ENCODE results near the gene SLK.

The SLK gene

DNA sequence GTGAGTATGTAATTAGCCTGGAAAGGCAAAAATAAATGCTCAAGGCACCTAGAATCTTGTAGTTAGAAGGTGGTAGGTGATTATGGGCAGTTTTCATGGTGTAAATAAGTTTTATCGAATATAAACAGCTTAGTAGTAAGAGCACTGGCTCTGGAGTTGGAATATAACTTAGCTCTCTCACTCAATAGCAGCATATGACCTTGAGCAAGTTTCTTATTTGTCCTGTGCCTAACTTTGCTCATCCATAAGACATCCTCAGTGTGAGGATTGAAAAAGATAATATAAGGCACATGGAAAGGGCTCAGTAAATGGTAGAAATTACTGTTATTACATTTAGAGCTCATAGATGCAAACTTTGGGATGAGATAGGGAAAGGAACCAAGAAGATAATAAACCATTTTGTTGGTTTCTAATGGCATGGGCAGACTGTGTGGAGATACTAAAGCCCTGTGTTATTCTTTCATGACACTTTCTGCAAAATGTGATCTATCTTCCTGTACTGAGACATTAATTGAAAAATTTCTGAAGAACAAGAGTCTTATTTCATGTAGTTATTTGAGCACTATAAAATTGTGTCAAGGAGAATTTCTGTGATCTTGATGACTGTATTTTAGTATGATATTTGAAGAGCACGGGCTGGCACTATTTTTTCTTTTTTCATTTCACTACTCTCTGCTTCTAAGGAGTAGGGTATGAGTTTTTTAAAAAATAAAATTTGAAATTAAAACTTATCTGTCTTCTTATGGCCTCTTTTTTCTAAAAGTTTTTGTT, 3.1 kb downstream of the SLK start:
- TF ChIP-seq, protein P1, sequence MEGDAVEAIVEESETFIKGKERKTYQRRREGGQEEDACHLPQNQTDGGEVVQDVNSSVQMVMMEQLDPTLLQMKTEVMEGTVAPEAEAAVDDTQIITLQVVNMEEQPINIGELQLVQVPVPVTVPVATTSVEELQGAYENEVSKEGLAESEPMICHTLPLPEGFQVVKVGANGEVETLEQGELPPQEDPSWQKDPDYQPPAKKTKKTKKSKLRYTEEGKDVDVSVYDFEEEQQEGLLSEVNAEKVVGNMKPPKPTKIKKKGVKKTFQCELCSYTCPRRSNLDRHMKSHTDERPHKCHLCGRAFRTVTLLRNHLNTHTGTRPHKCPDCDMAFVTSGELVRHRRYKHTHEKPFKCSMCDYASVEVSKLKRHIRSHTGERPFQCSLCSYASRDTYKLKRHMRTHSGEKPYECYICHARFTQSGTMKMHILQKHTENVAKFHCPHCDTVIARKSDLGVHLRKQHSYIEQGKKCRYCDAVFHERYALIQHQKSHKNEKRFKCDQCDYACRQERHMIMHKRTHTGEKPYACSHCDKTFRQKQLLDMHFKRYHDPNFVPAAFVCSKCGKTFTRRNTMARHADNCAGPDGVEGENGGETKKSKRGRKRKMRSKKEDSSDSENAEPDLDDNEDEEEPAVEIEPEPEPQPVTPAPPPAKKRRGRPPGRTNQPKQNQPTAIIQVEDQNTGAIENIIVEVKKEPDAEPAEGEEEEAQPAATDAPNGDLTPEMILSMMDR (conservative IDR thresholded peaks at IDR 0.05; ENCODE audit: low read depth, low read length) = no peak
- DNase-seq (ENCODE audit: low read depth) = no peak
- peak overlapping the region; percentile 97 for H3K4me3 ChIP-seq (ENCODE audit: low read length)

DNA sequence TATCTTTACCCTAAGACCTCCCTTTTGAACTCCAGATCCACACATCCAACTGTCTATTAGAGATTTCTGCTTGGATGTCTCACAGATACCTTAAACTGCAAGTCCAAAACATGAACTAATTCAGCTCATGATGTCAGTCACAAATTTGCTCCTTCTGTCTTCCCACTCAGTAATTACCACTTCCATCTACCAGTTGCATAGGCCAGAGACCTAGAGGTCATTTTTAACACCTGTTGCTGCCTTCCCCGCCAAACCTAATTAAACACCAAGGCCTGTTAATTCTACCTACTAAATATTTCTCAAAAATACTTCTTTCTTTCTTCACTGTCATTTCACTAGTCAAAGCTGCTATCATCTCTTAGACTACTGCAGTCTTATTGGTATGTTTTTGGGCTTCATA, 8.2 kb downstream of the SLK start:
- TF ChIP-seq, protein P1 (conservative IDR thresholded peaks at IDR 0.05; ENCODE audit: low read depth, low read length) = no peak
- no peak for DNase-seq (ENCODE audit: low read depth)
- no peak overlapping the region for H3K4me3 ChIP-seq (ENCODE audit: low read length)

DNA sequence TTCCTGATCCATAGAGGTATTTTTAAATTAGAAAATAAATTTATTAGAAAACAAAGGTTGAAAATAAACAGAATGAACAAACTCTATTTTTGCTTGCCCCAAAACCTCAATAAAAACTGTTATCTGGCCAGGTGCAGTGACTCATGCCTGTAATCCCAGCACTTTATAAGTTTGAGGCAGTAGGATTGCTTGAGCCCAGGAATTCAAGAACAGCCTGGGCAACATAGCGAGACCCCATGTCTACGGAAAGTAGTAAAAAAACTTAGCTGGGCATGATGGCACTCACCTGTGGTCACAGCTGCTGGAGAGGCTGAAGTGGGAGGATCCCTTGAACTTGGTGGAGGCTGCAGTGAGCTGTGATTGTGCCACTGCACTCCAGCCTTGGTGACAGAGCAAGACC, 10.3 kb downstream of the SLK start:
- no peak overlapping the region for H3K4me3 ChIP-seq (ENCODE audit: low read length)
- no peak for DNase-seq (ENCODE audit: low read depth)
- TF ChIP-seq, protein P1 (conservative IDR thresholded peaks at IDR 0.05; ENCODE audit: low read depth, low read length) = no peak

DNA sequence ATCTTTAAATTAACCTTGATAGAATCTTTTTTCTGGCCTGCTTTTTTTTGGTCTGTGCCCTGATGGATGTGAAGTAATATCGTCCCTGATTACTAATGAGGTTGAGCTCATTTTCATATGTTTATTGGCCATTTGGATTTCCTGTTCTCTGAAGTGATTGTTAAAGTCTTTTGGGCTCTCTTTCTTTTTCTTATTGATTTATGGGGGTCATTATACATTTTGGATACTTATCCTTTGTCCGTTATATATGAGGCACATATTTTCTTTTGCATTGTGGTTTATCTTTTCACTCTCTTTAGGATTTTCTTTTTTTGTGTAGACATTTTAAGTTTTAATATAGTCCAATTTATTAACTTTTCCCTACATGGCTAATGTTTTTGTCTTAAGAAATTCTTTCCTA, 12.6 kb downstream of the SLK start:
- TF ChIP-seq, protein P1 (conservative IDR thresholded peaks at IDR 0.05; ENCODE audit: low read depth, low read length) = no peak
- no peak for DNase-seq (ENCODE audit: low read depth)
- no peak overlapping the region for H3K4me3 ChIP-seq (ENCODE audit: low read length)

DNA sequence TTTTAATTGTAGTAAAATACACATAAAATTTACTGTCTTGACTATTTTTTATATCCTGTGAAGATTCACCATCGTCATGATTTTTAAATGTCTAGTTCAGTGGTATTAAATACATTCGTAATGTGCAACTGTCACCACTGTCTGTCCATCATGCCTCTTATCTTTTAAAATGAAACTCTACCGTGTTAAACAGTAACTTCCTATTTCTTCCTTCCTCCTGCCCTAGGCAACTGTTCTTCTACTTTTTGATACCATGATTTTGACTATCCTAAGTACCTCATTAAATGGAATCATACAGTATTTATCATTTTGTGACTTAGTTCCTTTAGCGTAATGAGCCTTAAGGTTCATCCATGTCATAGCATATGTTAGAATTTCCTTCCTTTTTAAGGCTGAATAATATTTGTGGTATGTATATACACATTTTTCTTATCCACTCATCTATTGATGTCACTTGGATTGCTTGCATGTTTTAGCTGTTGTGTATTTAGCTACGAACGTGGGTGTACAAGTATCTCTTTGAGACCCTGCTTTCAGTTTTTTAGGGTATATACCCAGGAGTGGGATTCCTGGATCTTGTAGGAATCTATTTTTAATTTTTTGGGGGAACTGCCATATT, 13.5 kb downstream of the SLK start:
- H3K4me3 ChIP-seq (ENCODE audit: low read length) = no peak overlapping the region
- DNase-seq (ENCODE audit: low read depth) = no peak

DNA sequence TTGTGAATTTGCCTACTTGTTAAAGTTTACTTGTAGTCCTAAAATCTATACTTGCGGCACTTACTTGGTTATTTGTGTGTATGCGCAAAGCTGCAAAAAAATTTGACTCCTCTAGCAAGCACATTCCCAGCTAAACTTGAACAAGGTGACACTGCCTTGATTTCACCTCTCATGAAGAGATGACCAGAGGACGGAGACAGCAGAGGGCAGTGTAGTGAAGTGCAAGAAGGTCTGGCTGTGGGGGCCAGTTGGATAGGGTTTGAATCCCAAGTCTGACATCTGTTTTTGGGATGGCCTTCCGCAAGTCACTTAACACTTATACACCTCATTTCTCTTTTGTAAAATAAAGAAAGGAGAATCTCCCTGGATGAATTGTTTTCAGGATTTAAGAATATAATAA, 15.7 kb downstream of the SLK start:
- no peak overlapping the region for H3K4me3 ChIP-seq (ENCODE audit: low read length)
- TF ChIP-seq, protein P1 (conservative IDR thresholded peaks at IDR 0.05; ENCODE audit: low read depth, low read length) = peak; percentile 25
- DNase-seq (ENCODE audit: low read depth) = no peak

More for the DNA sequence above, 13.5 kb downstream of the SLK start:
- TF ChIP-seq, protein P1 (conservative IDR thresholded peaks at IDR 0.05; ENCODE audit: low read depth, low read length) = no peak
